SK-N-SH treated with all-trans-retinoic acid at 6 μM for 48 hours (cell line): ENCODE results near the gene FPGS.

Experiments
- ATAC-seq: fragments of 200-7000 bp; cut with Tn5 transposase; 3 replicates; pipeline ENCODE4 v1.9.1; 2020; ENCODE audit warnings: mild to moderate bottlenecking, moderate library complexity
- ARNTL ChIP-seq: fragments of 450-650 bp; formaldehyde crosslinking; IDR thresholded peaks from 2 replicates; pipeline ENCODE4 v1.5.0; 2020; ENCODE audit warnings: low read depth, mild to moderate bottlenecking, moderate library complexity, borderline replicate concordance
- BACH2 ChIP-seq: fragments of 250-450 bp; sonication (Bioruptor Pico); IDR thresholded peaks from 2 replicates; pipeline ENCODE4 v1.9.0; 2021; ENCODE audit warnings: mild to moderate bottlenecking, borderline replicate concordance
- CREB5 ChIP-seq: fragments of 250-450 bp; sonication (Bioruptor Pico); IDR thresholded peaks from 2 replicates; pipeline ENCODE4 v1.5.1; 2020; ENCODE audit warnings: low read depth, mild to moderate bottlenecking, moderate library complexity
- CSDC2 ChIP-seq: fragments of 250-450 bp; sonication (Bioruptor Pico); IDR thresholded peaks from 2 replicates; pipeline ENCODE4 v1.5.0; 2020; ENCODE audit warnings: mild to moderate bottlenecking, moderate library complexity
- CSRNP3 ChIP-seq: fragments of 250-450 bp; sonication (Bioruptor Pico); IDR thresholded peaks from 2 replicates; pipeline ENCODE4 v1.5.1; 2021; ENCODE audit warnings: mild to moderate bottlenecking, moderate library complexity
- ESRRG ChIP-seq: fragments of 250-450 bp; sonication (Bioruptor Pico); IDR thresholded peaks from 2 replicates; pipeline ENCODE4 v1.6.1; 2021; ENCODE audit warnings: mild to moderate bottlenecking
- GLIS3 ChIP-seq: fragments of 250-450 bp; sonication (Bioruptor Pico); IDR thresholded peaks from 2 replicates; pipeline ENCODE4 v1.5.0; 2020; ENCODE audit warnings: mild to moderate bottlenecking, moderate library complexity
- ISL1 ChIP-seq: fragments of 250-450 bp; sonication (Bioruptor Pico); IDR thresholded peaks from 2 replicates; pipeline ENCODE4 v2.1.2; 2022; ENCODE audit warnings: mild to moderate bottlenecking, moderate library complexity
- OSR1 ChIP-seq: fragments of 250-450 bp; sonication (Bioruptor Pico); IDR thresholded peaks from 2 replicates; pipeline ENCODE4 v1.8.0; 2022; ENCODE audit warnings: moderate library complexity, mild to moderate bottlenecking, inconsistent platforms
- PATZ1 ChIP-seq: fragments of 250-450 bp; sonication (Bioruptor Pico); IDR thresholded peaks from 2 replicates; pipeline ENCODE4 v1.8.0; 2020; ENCODE audit warnings: mild to moderate bottlenecking, moderate library complexity, borderline replicate concordance
- PPARA ChIP-seq: fragments of 250-450 bp; sonication (Bioruptor Pico); IDR thresholded peaks from 2 replicates; pipeline ENCODE4 v1.5.0; 2020; ENCODE audit warnings: mild to moderate bottlenecking, borderline replicate concordance
- RARB ChIP-seq: fragments of 250-450 bp; sonication (Bioruptor Pico); IDR thresholded peaks from 2 replicates; pipeline ENCODE4 v1.8.0; 2021; ENCODE audit warnings: mild to moderate bottlenecking, moderate library complexity
- TCF4 ChIP-seq: fragments of 250-450 bp; sonication (Bioruptor Pico); IDR thresholded peaks from 2 replicates; pipeline ENCODE4 v1.8.0; 2021; ENCODE audit warnings: mild to moderate bottlenecking, moderate library complexity, borderline replicate concordance
- TOX ChIP-seq: fragments of 250-450 bp; sonication (Bioruptor Pico); IDR thresholded peaks from 2 replicates; pipeline ENCODE4 v1.8.0; 2021; ENCODE audit warnings: mild to moderate bottlenecking, moderate library complexity, borderline replicate concordance
- TSHZ2 ChIP-seq: fragments of 250-450 bp; sonication (Bioruptor Pico); IDR thresholded peaks from 2 replicates; pipeline ENCODE4 v1.5.0; 2020; ENCODE audit warnings: mild to moderate bottlenecking, moderate library complexity
- ZFP3 ChIP-seq: fragments of 250-450 bp; sonication (Bioruptor Pico); IDR thresholded peaks from 2 replicates; pipeline ENCODE4 v1.5.0; 2020; ENCODE audit warnings: mild to moderate bottlenecking, moderate library complexity
- ZFP30 ChIP-seq: fragments of 450-650 bp; formaldehyde crosslinking; IDR thresholded peaks from 2 replicates; pipeline ENCODE4 v1.5.0; 2022; ENCODE audit warnings: mild to moderate bottlenecking, moderate library complexity
- ZNF565 ChIP-seq: fragments of 450-650 bp; formaldehyde crosslinking; conservative IDR thresholded peaks from 2 replicates; pipeline ENCODE4 v1.5.0; 2020; ENCODE audit warnings: low read depth, mild to moderate bottlenecking, moderate library complexity
- ZNF70 ChIP-seq: fragments of 450-650 bp; formaldehyde crosslinking; IDR thresholded peaks from 2 replicates; pipeline ENCODE4 v1.5.0; 2020; ENCODE audit warnings: mild to moderate bottlenecking, moderate library complexity
- ZNF8 ChIP-seq: fragments of 450-650 bp; formaldehyde crosslinking; IDR thresholded peaks from 2 replicates; pipeline ENCODE4 v1.5.0; 2020; ENCODE audit warnings: mild to moderate bottlenecking, moderate library complexity

The FPGS gene

GRCh38 chr9:127850286-127850830 is 47.7 kb downstream of the FPGS start (continued):
- TF ChIP-seq ESRRG (CRISPR knock-in tag) (no peak), PPARA (CRISPR knock-in tag) (no peak), ZNF8 (CRISPR knock-in tag) (no peak), ZNF565 (CRISPR knock-in tag) (no peak)

- TF ChIP-seq CSDC2 (CRISPR knock-in tag) (no peak), GLIS3 (no peak), OSR1 (CRISPR knock-in tag) (no peak), PPARA (CRISPR knock-in tag) (no peak), TOX (CRISPR knock-in tag) (no peak), ZFP3 (CRISPR knock-in tag) (no peak), ESRRG (CRISPR knock-in tag) (no peak), ZNF565 (CRISPR knock-in tag) (no peak), ZNF70 (CRISPR knock-in tag) (no peak), CSRNP3 (CRISPR knock-in tag) (no peak), CREB5 (no peak), ISL1 (no peak), ARNTL (CRISPR knock-in tag) (no peak), RARB (CRISPR knock-in tag) (no peak), TSHZ2 (no peak), BACH2 (no peak), ZFP30 (CRISPR knock-in tag) (no peak), PATZ1 (CRISPR knock-in tag) (no peak)
- ATAC-seq, result no peak
Observed at GRCh38 chr9:127852829-127853228, 50.1 kb downstream of the FPGS start.

- no peak for TF ChIP-seq OSR1 (CRISPR knock-in tag)
- TF ChIP-seq CSDC2 (CRISPR knock-in tag), result no peak
- no peak for TF ChIP-seq CREB5
- no peak for TF ChIP-seq TCF4 (CRISPR knock-in tag)
- TF ChIP-seq CSRNP3 (CRISPR knock-in tag), result 0 out of 2 replicates have a peak, but pooled peaks have one; percentile 21
- no peak for TF ChIP-seq TOX (CRISPR knock-in tag)
- ATAC-seq, result peak; percentile 50; the same call in 2 of the 3 replicates
Observed at GRCh38 chr9:127853312-127854183, 50.9 kb downstream of the FPGS start.
